Endothelial cell (in vitro differentiated cells): ENCODE measurements around the gene GAST. TPM values are rescaled to one million over a fixed set of nuclear protein-coding genes. Genes with fewer than 3 reads are reported as not detected.

ENCODE experiments used
- DNase-seq: peaks from one replicate; pipeline ENCODE4 v3.0.0; 2021; ENCODE audit warnings: low spot score
- H3K27ac Mint-ChIP-seq: one replicate; pipeline ENCODE4 v1.8.0; 2021; ENCODE audit warnings: mixed read lengths, inconsistent platforms; ENCODE audit not compliant: unreplicated experiment
- H3K27me3 Mint-ChIP-seq: one replicate; pipeline ENCODE4 v1.8.0; 2021; ENCODE audit warnings: mild to moderate bottlenecking, moderate library complexity, mixed read lengths, inconsistent platforms; ENCODE audit not compliant: unreplicated experiment
- H3K36me3 Mint-ChIP-seq: one replicate; pipeline ENCODE4 v1.8.0; 2021; ENCODE audit warnings: mild to moderate bottlenecking, low read depth, mixed read lengths, inconsistent platforms; ENCODE audit not compliant: unreplicated experiment
- H3K4me1 Mint-ChIP-seq: one replicate; pipeline ENCODE4 v1.8.0; 2021; ENCODE audit warnings: mild to moderate bottlenecking, mixed read lengths, inconsistent platforms; ENCODE audit not compliant: unreplicated experiment
- H3K4me3 Mint-ChIP-seq: one replicate; pipeline ENCODE4 v1.8.0; 2021; ENCODE audit warnings: mild to moderate bottlenecking, mixed read lengths, inconsistent platforms; ENCODE audit not compliant: unreplicated experiment
- H3K9me3 Mint-ChIP-seq: one replicate; pipeline ENCODE4 v1.8.0; 2021; ENCODE audit warnings: mixed read lengths, inconsistent platforms; ENCODE audit not compliant: unreplicated experiment
- CTCF ChIP-seq: fragments of 200-600 bp; sonication (generic); IDR thresholded peaks from one replicate; pipeline ENCODE4 v1.5.0; 2021; ENCODE audit warnings: antibody characterized with exemption; ENCODE audit not compliant: unreplicated experiment
- total RNA-seq: library from RNA; stranded (reverse); fragmentation: NEBNext Ultra II Directional; extraction: Animal tissue kit (Norgen Biotek cat#: 25700); gene quantifications from one replicate; pipeline ENCODE4 v1.2.1, GENCODE V29; 2021; ENCODE audit not compliant: unreplicated experiment

GAST gene
- total RNA-seq, 1 donor from 2014 or later = not detected

GRCh38 chr17:41730479-41730878, 18.3 kb downstream of the GAST start:
- peaks cover 14% of the 10 kb centered on the region for H3K4me1 Mint-ChIP-seq
- no peak for TF ChIP-seq CTCF
- H3K27ac Mint-ChIP-seq = no peak overlapping the region
- no peak overlapping the region for H3K4me3 Mint-ChIP-seq
- no peaks in the 10 kb centered on the region for H3K9me3 Mint-ChIP-seq
- no peak for DNase-seq
- peaks cover 13% of the 10 kb centered on the region for H3K36me3 Mint-ChIP-seq
- peaks cover 3% of the 10 kb centered on the region for H3K27me3 Mint-ChIP-seq

- peaks cover 14% of the 10 kb centered on the region for H3K36me3 Mint-ChIP-seq
- no peak overlapping the region for H3K27ac Mint-ChIP-seq
- DNase-seq = no peak
- no peaks in the 10 kb centered on the region for H3K9me3 Mint-ChIP-seq
- H3K4me3 Mint-ChIP-seq = no peak overlapping the region
- peaks cover 20% of the 10 kb centered on the region for H3K4me1 Mint-ChIP-seq
- no peak for TF ChIP-seq CTCF
- H3K27me3 Mint-ChIP-seq = peaks cover 6% of the 10 kb centered on the region
Measured at GRCh38 chr17:41731836-41732235, 19.7 kb downstream of the GAST start.

- H3K27me3 Mint-ChIP-seq = peaks cover 4% of the 10 kb centered on the region
- TF ChIP-seq CTCF = no peak
- H3K27ac Mint-ChIP-seq = peak overlapping the region; percentile 72
- H3K9me3 Mint-ChIP-seq = no peaks in the 10 kb centered on the region
- peak overlapping the region; percentile 94 for H3K4me3 Mint-ChIP-seq
- no peak for DNase-seq
- H3K36me3 Mint-ChIP-seq = peaks cover 13% of the 10 kb centered on the region
- H3K4me1 Mint-ChIP-seq = peaks cover 28% of the 10 kb centered on the region
Measured at GRCh38 chr17:41733348-41734138, 21.4 kb downstream of the GAST start.

- Mint-ChIP-seq H3K27me3 (peaks cover 3% of the 10 kb centered on the region), H3K4me3 (peak within 1 kb of the TSS; percentile 94), H3K27ac (peak within 1 kb of the TSS; percentile 72), H3K9me3 (no peaks in the 10 kb centered on the region), H3K36me3 (peaks cover 13% of the 10 kb centered on the region), H3K4me1 (peaks cover 28% of the 10 kb centered on the region)
- TF ChIP-seq CTCF = no peak
- peak; percentile 65 for DNase-seq
Measured at GRCh38 chr17:41734139-41734948, 22.2 kb downstream of the GAST start, which contains the start of gene HAP1. Gene HAP1 (minus strand): TSS chr17:41734643. CDS start chr17:41734634, 9 bp downstream.

GRCh38 chr17:41734949-41735313, 22.8 kb downstream of the GAST start:
- Mint-ChIP-seq H3K4me1 (peaks cover 28% of the 10 kb centered on the region), H3K36me3 (peaks cover 13% of the 10 kb centered on the region), H3K4me3 (peak overlapping the region; percentile 87), H3K27me3 (peaks cover 3% of the 10 kb centered on the region), H3K27ac (no peak overlapping the region), H3K9me3 (no peaks in the 10 kb centered on the region)
- peak; percentile 31 for DNase-seq
- no peak for TF ChIP-seq CTCF
